ENCODE measurements around the gene DDIT3.

The DDIT3 gene

GRCh38 chr12:57479376-57480115, 40.8 kb downstream of the DDIT3 start, which contains the start of gene ARHGAP9:
TSS of gene ARHGAP9 (minus strand) at chr12:57479866. CDS start at chr12:57479406, 460 bp downstream.
- DNase-seq, result no peak

- no peak for DNase-seq
These were observed 41.3 kb downstream of the DDIT3 start for GRCh38 chr12:57479043-57479375.

- no peak for DNase-seq
These were observed 42.3 kb downstream of the DDIT3 start for GRCh38 chr12:57477710-57478681.

- no peak for DNase-seq
These were observed 43.2 kb downstream of the DDIT3 start for GRCh38 chr12:57476993-57477709.

- DNase-seq, result no peak
These were observed 43.9 kb downstream of the DDIT3 start for GRCh38 chr12:57476162-57476992.

GRCh38 chr12:57475271-57476161, 44.8 kb downstream of the DDIT3 start:
- DNase-seq, result no peak

GRCh38 chr12:57474862-57475261, 45.5 kb downstream of the DDIT3 start:
- no peak for DNase-seq

GRCh38 chr12:57474430-57474829, 45.9 kb downstream of the DDIT3 start:
- no peak for DNase-seq

GRCh38 chr12:57473886-57474285, 46.4 kb downstream of the DDIT3 start:
- DNase-seq, result no peak

- no peak for DNase-seq
These were observed 46.9 kb downstream of the DDIT3 start for GRCh38 chr12:57473392-57473791.

- no peak for DNase-seq
These were observed 47.9 kb downstream of the DDIT3 start for GRCh38 chr12:57472391-57472790.

GRCh38 chr12:57471661-57472060, 48.7 kb downstream of the DDIT3 start:
- DNase-seq, result no peak

GRCh38 chr12:57470970-57471656, 49.2 kb downstream of the DDIT3 start:
- DNase-seq, result no peak

- DNase-seq, result no peak
These were observed 49.9 kb downstream of the DDIT3 start for GRCh38 chr12:57470286-57470969.

- DNase-seq, result no peak
These were observed 50.8 kb downstream of the DDIT3 start for GRCh38 chr12:57469296-57470164.

GRCh38 chr12:57467915-57468314, 52.4 kb downstream of the DDIT3 start:
- no peak for DNase-seq

GRCh38 chr12:57467212-57467874, 53.0 kb downstream of the DDIT3 start:
- no peak for DNase-seq

Data from NCI-H748 treated with DMSO at 0.1 percent for 48 hours (cell line).